A549 (cell line): ENCODE data around the gene MYO7A.

Source experiments
- CBX2 ChIP-seq: fragments of 200-600 bp; sonication (generic); IDR thresholded peaks from 2 replicates; pipeline ENCODE4 v1.6.1; 2016; ENCODE audit warnings: low read depth, mild to moderate bottlenecking, borderline replicate concordance
- CTCF ChIP-seq: fragments of >200 bp; sonication (Bioruptor Twin); formaldehyde crosslinking; IDR thresholded peaks from 3 replicates; pipeline ENCODE4 v1.5.1; 2016
- HDAC2 ChIP-seq: fragments of 200-600 bp; sonication (generic); IDR thresholded peaks from 2 replicates; pipeline ENCODE4 v1.6.1; 2016
- NFE2L2 ChIP-seq: fragments of 150-350 bp; conservative IDR thresholded peaks from 2 replicates; pipeline ENCODE4 v1.6.1; 2014; ENCODE audit warnings: low read length
- PBX3 ChIP-seq: IDR thresholded peaks from 2 replicates; pipeline ENCODE4 v1.6.1; 2012
- POLR2A ChIP-seq: IDR thresholded peaks from 2 replicates; pipeline ENCODE4 v1.6.1; 2012; ENCODE audit warnings: mild to moderate bottlenecking, low read length
- RAD21 ChIP-seq, 2 experiments: fragments of >200 bp in 1 of 2; sonication (Bioruptor Twin) in 1 of 2; formaldehyde crosslinking in 1 of 2; IDR thresholded peaks in 1 of 2; conservative IDR thresholded peaks in 1 of 2; 2 replicates in 1 of 2; 3 replicates in 1 of 2; pipeline ENCODE4 v1.6.1; 2012 to 2018; ENCODE audit warnings: inconsistent platforms in 1 of 2
- TP53 ChIP-seq: fragments of 250-450 bp; sonication (Bioruptor Pico); IDR thresholded peaks from 2 replicates; pipeline ENCODE4 v1.5.0; 2021; ENCODE audit warnings: mild to moderate bottlenecking, moderate library complexity

GRCh38 chr11:77106321-77106720 is 21.7 kb upstream of the MYO7A start:
- TF ChIP-seq RAD21 (conservative IDR thresholded peaks at IDR 0.05 in 1 of 2, IDR thresholded peaks at IDR 0.05 in 1 of 2) (no peak), CTCF (no peak), NFE2L2 (no peak), HDAC2 (no peak), PBX3 (no peak), TP53 (CRISPR knock-in tag) (no peak), POLR2A (no peak), CBX2 (no peak)
